Activated naive CD4-positive, alpha-beta T cell treated with anti-CD3 and anti-CD28 coated beads, Interleukin-2, amount 10 ng/mL, durations not matched to agents 7 days and 5 days (primary cell): ENCODE results near the gene MRPL55.

Experiments
- CTCF ChIA-PET: fragments of 350-600 bp; sonication (Branson Sonifier 250); formaldehyde crosslinking; loops from one replicate; lab custom pipeline; 2021; ENCODE audit warnings: antibody characterized with exemption; lab: Charles Lee
- DNase-seq: peaks from one replicate; pipeline ENCODE4 v3.0.0-alpha.2; 2020
- H3K27ac Mint-ChIP-seq: one replicate; pipeline ENCODE4 v1.8.0; 2021; ENCODE audit warnings: mild to moderate bottlenecking, moderate library complexity, mixed read lengths
- H3K27me3 Mint-ChIP-seq: one replicate; pipeline ENCODE4 v1.8.0; 2021; ENCODE audit warnings: mild to moderate bottlenecking, mixed read lengths
- H3K36me3 Mint-ChIP-seq: one replicate; pipeline ENCODE4 v1.8.0; 2021; ENCODE audit warnings: mixed read lengths
- H3K4me1 Mint-ChIP-seq: one replicate; pipeline ENCODE4 v1.8.0; 2021; ENCODE audit warnings: mixed read lengths
- H3K4me3 Mint-ChIP-seq: one replicate; pipeline ENCODE4 v1.8.0; 2021; ENCODE audit warnings: mild to moderate bottlenecking, moderate library complexity, mixed read lengths
- H3K9me3 Mint-ChIP-seq: one replicate; pipeline ENCODE4 v1.8.0; 2021; ENCODE audit warnings: mixed read lengths

The MRPL55 gene

GRCh38 chr1:228096416-228097332 is 12.4 kb downstream of the MRPL55 start:
- peak; percentile 15 for DNase-seq
- Mint-ChIP-seq H3K4me3 (no peak overlapping the region), H3K27ac (no peak overlapping the region), H3K4me1 (peaks cover 22% of the 10 kb centered on the region), H3K27me3 (no peaks in the 10 kb centered on the region), H3K36me3 (peaks cover 68% of the 10 kb centered on the region), H3K9me3 (peaks cover 20% of the 10 kb centered on the region)
- CTCF ChIA-PET = no interaction called here

DNA sequence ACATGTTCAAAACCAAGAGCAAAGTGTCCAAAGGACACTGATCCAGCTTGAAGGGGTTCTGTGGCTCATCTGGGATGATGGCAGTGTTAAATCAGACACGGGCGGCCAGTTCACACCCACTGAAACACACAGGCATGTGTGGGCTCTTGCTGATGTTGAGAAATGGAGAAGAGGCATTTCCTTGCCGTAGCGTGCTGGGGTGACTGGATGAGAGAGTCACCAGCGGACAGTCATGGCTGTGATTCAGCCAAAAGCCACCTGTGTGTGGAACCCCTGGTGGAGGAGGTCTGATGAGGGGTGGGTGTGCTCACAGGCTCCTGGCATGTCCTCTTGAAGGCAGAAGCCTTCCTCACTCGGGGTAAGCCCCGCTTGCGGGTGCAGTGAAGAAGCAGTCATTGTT is 13.2 kb downstream of the MRPL55 start:
- DNase-seq = peak; percentile 4
- Mint-ChIP-seq H3K4me1 (peaks cover 22% of the 10 kb centered on the region), H3K4me3 (no peak overlapping the region), H3K27ac (no peak overlapping the region), H3K9me3 (peaks cover 22% of the 10 kb centered on the region), H3K36me3 (peaks cover 75% of the 10 kb centered on the region), H3K27me3 (no peaks in the 10 kb centered on the region)
- CTCF ChIA-PET = no interaction called here

- peaks cover 78% of the 10 kb centered on the region for H3K36me3 Mint-ChIP-seq
- CTCF ChIA-PET = interaction anchor here (0.7 kb wide), 1 partner anchor 345 kb away, joined by 3 read pairs; no protein-coding TSS in a partner anchor
- no peaks in the 10 kb centered on the region for H3K27me3 Mint-ChIP-seq
- H3K9me3 Mint-ChIP-seq = peaks cover 22% of the 10 kb centered on the region
- no peak overlapping the region for H3K4me3 Mint-ChIP-seq
- peaks cover 30% of the 10 kb centered on the region for H3K4me1 Mint-ChIP-seq
- H3K27ac Mint-ChIP-seq = no peak overlapping the region
- DNase-seq = no peak
Measured at GRCh38 chr1:228095161-228095560, 13.9 kb downstream of the MRPL55 start.

DNA sequence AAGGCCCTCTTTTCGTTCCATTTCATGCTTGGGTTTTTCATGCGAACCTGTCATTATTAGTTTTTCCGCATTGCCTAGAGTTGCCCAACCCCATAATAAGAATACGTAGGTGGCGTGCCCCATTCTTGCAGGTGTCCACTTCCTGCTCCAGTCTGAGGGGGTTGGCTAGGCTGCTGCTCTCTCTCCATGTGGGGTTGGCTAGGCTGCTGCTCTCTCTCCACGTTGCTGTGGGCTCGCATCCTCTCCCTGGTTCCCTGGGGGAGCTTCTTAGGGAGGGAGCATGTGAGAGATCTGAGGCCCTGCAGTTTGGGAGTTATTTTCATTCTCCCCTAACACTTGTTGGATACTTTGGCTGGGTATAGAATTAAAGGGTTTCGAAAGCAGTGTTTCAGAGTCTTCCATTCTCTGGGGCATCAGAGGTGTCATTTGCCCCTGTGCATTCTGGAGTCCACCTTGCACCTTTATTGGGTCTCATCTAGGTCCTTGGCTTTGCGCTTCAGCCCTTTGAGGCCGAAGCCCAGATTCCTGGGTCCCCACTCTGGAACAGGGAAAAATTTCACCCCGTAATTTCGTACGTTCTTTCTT is 14.6 kb downstream of the MRPL55 start:
- DNase-seq = peak; percentile 8
- H3K4me1 Mint-ChIP-seq = peaks cover 35% of the 10 kb centered on the region
- H3K27ac Mint-ChIP-seq = no peak overlapping the region
- peaks cover 76% of the 10 kb centered on the region for H3K36me3 Mint-ChIP-seq
- H3K4me3 Mint-ChIP-seq = no peak overlapping the region
- no peaks in the 10 kb centered on the region for H3K27me3 Mint-ChIP-seq
- CTCF ChIA-PET = interaction anchor here (0.7 kb wide), 1 partner anchor 345 kb away, joined by 3 read pairs; no protein-coding TSS in a partner anchor
- H3K9me3 Mint-ChIP-seq = peaks cover 22% of the 10 kb centered on the region

- no peak overlapping the region for H3K4me3 Mint-ChIP-seq
- no peak overlapping the region for H3K27ac Mint-ChIP-seq
Measured at GRCh38 chr1:228093050-228093906, 15.8 kb downstream of the MRPL55 start.

GRCh38 chr1:228092342-228093049 is 16.6 kb downstream of the MRPL55 start:
- Mint-ChIP-seq H3K27me3 (no peaks in the 10 kb centered on the region), H3K36me3 (peaks cover 78% of the 10 kb centered on the region), H3K4me1 (peaks cover 55% of the 10 kb centered on the region), H3K27ac (no peak overlapping the region), H3K4me3 (no peak overlapping the region), H3K9me3 (peaks cover 22% of the 10 kb centered on the region)
- CTCF ChIA-PET = no interaction called here
- DNase-seq = peak; percentile 6

More at GRCh38 chr1:228093050-228093906, 15.8 kb downstream of the MRPL55 start:
- peaks cover 22% of the 10 kb centered on the region for H3K9me3 Mint-ChIP-seq
- H3K4me1 Mint-ChIP-seq = peaks cover 47% of the 10 kb centered on the region
- no peaks in the 10 kb centered on the region for H3K27me3 Mint-ChIP-seq
- CTCF ChIA-PET = no interaction called here
- peaks cover 78% of the 10 kb centered on the region for H3K36me3 Mint-ChIP-seq
- DNase-seq = peak; percentile 18

GRCh38 chr1:228091084-228091483 is 18.0 kb downstream of the MRPL55 start:
- Mint-ChIP-seq H3K36me3 (peaks cover 82% of the 10 kb centered on the region), H3K4me1 (peaks cover 65% of the 10 kb centered on the region), H3K9me3 (peaks cover 22% of the 10 kb centered on the region), H3K4me3 (no peak overlapping the region), H3K27ac (no peak overlapping the region), H3K27me3 (no peaks in the 10 kb centered on the region)
- DNase-seq = peak; percentile 6
- CTCF ChIA-PET = no interaction called here

DNA sequence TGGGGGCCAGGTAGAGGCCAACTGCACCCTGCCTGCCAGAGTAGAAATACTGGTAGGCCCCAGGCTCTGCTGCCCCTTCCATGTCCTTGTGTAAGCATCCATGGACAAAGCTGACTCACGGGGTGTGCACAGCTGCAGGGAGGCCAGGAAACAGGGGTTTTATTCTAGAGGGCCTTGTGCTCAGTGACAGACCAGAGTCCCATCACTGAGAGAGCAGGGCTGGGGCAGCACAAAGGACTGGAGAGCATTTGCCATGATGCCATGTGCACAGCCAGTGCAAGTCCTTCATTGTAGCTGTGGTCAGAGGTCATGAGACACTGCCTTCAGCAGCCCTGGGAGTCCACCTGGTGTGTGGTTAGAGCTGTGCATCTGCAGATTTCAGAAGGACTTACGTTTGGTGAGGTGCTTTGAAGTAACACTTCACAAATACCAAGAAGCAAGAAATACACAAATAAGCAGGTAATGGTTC is 18.5 kb downstream of the MRPL55 start:
- Mint-ChIP-seq H3K4me3 (no peak overlapping the region), H3K36me3 (peaks cover 77% of the 10 kb centered on the region), H3K27ac (no peak overlapping the region), H3K9me3 (peaks cover 21% of the 10 kb centered on the region), H3K4me1 (peaks cover 65% of the 10 kb centered on the region), H3K27me3 (no peaks in the 10 kb centered on the region)
- CTCF ChIA-PET = no interaction called here
- peak; percentile 11 for DNase-seq

DNA sequence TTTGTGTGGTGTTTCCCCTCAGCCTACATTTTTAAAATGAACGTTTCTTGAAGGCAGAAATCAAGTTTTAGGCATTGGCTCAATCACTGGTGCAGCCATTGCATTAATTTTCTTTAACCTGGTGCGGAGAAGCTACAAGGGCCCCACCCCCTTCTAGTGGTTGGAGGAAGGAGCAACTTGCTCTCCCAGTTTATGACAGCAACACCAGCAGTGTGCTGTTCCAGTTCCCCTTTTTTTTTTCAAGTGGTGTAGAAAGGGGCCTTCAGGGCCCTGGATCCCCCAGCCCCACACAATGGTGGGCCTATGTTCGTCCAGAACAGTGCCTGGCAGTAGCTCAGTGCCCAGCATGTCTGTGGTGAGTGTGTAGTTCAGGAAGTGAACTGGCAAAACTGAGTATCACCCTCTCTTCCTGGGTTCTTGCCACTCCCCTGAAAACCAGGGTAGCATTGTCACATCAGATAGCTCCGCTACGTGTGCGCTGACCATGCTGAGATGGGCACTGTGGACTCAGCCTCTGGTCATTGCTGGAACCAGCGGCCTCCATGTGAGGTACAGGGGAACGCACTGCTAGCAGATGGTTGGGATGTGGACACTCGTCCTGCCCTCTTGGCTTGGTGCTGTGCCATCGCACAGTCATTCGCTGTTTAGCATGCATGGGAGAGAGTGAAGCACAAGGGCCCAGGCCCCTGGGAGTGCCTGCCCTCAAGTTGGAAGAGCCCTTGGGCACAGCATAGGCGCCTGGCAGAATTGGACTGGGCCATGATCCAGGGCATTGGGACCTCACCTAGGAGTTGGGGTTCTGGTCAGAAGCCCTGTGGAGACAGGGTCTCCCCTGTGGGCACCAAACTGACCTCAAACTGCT is 19.3 kb downstream of the MRPL55 start:
- Mint-ChIP-seq H3K4me3 (no peak overlapping the region), H3K36me3 (peaks cover 75% of the 10 kb centered on the region), H3K27ac (peak overlapping the region; percentile 33), H3K27me3 (no peaks in the 10 kb centered on the region), H3K4me1 (peaks cover 69% of the 10 kb centered on the region), H3K9me3 (peaks cover 14% of the 10 kb centered on the region)
- CTCF ChIA-PET = no interaction called here
- no peak for DNase-seq

DNA sequence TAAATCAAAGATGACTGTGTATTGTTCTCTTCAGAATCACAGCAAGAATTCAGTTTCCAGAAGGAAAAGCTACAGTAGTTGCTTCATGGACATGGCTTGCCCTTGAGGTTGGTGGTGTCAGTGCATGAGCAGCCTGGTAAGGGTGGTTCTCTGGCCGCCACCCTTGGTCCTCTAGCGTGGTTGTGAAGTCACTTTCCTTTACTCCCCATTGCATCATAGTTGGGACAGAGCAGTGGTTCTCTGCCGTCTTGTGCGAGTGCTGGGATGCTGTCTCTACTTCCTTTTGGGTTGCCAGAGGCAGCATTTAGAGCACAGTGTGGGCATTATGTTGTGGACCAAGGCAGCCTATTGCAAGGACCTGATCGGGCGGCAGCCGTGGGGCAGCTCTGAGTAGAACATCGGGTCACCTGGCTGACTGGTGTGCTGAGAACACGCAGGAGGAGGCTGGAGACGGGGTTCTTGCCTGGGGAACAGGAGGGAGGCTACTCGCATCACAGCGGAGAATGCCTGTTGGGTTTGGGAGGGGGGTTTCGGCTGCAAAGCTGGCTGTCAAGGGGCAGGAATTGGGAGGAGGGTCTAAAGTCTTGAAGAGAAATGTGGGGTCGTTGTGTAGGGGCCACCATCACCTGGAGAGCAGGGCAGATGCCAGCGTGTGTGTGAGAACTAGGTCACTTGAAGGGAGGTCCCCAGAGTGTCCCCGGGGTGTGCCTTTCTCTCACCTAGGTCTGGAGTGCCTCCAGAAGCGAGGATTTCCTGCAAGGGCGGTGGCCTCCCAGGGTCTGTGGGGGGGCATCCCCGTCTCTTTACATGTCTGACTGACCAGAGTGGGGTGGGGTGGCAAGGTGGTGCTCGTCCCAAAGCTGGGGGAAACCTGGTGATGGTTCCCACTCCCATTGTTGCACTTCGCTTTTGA is 20.3 kb downstream of the MRPL55 start:
- no peak for DNase-seq
- no peaks in the 10 kb centered on the region for H3K27me3 Mint-ChIP-seq
- peaks cover 78% of the 10 kb centered on the region for H3K4me1 Mint-ChIP-seq
- H3K9me3 Mint-ChIP-seq = peaks cover 5% of the 10 kb centered on the region
- CTCF ChIA-PET = no interaction called here
- H3K27ac Mint-ChIP-seq = peak overlapping the region; percentile 67
- no peak overlapping the region for H3K4me3 Mint-ChIP-seq
- H3K36me3 Mint-ChIP-seq = peaks cover 74% of the 10 kb centered on the region

DNA sequence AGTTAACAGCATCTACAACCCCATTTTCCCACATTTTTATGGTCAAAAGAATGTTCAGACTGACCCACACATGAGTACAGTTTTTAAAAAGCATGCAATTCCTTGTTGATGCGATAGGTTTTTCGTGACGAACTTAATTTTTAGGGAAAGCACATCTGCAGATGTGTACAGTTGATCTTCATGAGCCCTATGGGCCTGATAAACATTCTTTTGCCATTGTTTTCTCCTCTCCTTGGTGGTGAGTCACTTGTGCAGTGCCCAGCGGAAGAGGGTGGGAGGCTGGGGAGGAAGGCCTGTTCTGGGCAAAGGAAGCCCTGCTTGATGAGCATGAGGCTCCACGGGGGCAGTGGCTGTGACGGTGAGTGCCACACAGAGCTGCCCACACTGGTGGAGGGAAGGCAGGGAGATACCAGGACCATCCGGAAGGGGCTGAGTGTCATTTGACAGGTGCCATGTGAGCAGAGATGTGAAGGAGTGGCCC is 21.3 kb downstream of the MRPL55 start:
- peaks cover 75% of the 10 kb centered on the region for H3K36me3 Mint-ChIP-seq
- no peaks in the 10 kb centered on the region for H3K27me3 Mint-ChIP-seq
- no peak for DNase-seq
- no peak overlapping the region for H3K4me3 Mint-ChIP-seq
- H3K4me1 Mint-ChIP-seq = peaks cover 81% of the 10 kb centered on the region
- peak overlapping the region; percentile 31 for H3K27ac Mint-ChIP-seq
- H3K9me3 Mint-ChIP-seq = peaks cover 5% of the 10 kb centered on the region
- CTCF ChIA-PET = interaction anchor here (1.5 kb wide), 1 partner anchor 89 kb away, joined by 3 read pairs; no protein-coding TSS in a partner anchor
